K562 (cell line): ENCODE measurements around the gene APOLD1. TPM values are rescaled to one million over a fixed set of nuclear protein-coding genes. Genes with fewer than 3 reads are reported as not detected.

Experiments
- ATAC-seq: fragments of 200-7000 bp; cut with Tn5 transposase; 3 replicates; pipeline ENCODE4 v1.9.1; 2020; ENCODE audit warnings: moderate library complexity
- Bru-seq: library from RNA; stranded (reverse); fragments of 400-500 nt; gene quantifications from one replicate; lab custom pipeline; 2021; lab: Mats Ljungman, UMichigan
- BruChase-seq, 2 experiments: library from RNA; stranded (reverse); fragments of 400-500 nt; gene quantifications; one replicate each; lab custom pipeline; 2021; lab: Mats Ljungman, UMichigan
- BruUV-seq: library from RNA; stranded (reverse); fragments of 400-500 nt; replicated peaks from 2 replicates; lab custom pipeline; 2021; lab: Mats Ljungman, UMichigan
- CTCF ChIA-PET: fragments of 300-600 bp; formaldehyde crosslinking; extraction: SDS; loops from one replicate; lab custom pipeline; 2021; ENCODE audit warnings: low intra/inter-chr PET ratio; lab: Yijun Ruan, JAX
- POLR2A ChIA-PET: fragments of 300-600, 350-650 bp; sonication (Branson Sonifier 250); formaldehyde crosslinking; extraction: SDS; loops from one replicate; lab custom pipeline; 2021; ENCODE audit warnings: antibody characterized with exemption, inconsistent platforms; lab: Yijun Ruan, JAX
- DNase-seq, 4 experiments: peaks; one replicate each; pipeline versions ENCODE4 v3.0.0 to v3.0.0-alpha.2; 2011 to 2018; ENCODE audit warnings: low spot score in 3 of 4, mixed read lengths in 3 of 4; ENCODE audit errors: extremely low read depth in 1 of 4
- FAIRE-seq: peaks from 2 replicates; lab custom pipeline; 2011; peaks lifted over from hg19 to GRCh38; lab: Jason Lieb, UNC
- H2AFZ ChIP-seq: 2 replicates; pipeline ENCODE4 v1.6.0; 2011; ENCODE audit warnings: low read depth, low read length, control low read depth, inconsistent platforms
- H3K27ac ChIP-seq: fragments of 200-600 bp; 3 replicates; pipeline ENCODE4 v1.8.0; 2011; ENCODE audit warnings: low read depth, mild to moderate bottlenecking, control low read depth, inconsistent platforms, low read length, moderate library complexity, mixed read lengths; ENCODE audit errors: extremely low read depth
- H3K27me3 ChIP-seq, 2 experiments: fragments of 300-600 bp in 1 of 2; 2 replicates in 1 of 2; 3 replicates in 1 of 2; pipeline versions ENCODE4 v1.6.0 to v1.8.0; 2011; ENCODE audit warnings: inconsistent platforms in 2 of 2, low read length in 2 of 2, mild to moderate bottlenecking in 1 of 2, mixed read lengths in 1 of 2, moderate library complexity in 1 of 2; ENCODE audit not compliant: control insufficient read depth in 2 of 2, insufficient read depth in 2 of 2
- H3K36me3 ChIP-seq: fragments of 300-600 bp; 3 replicates; pipeline ENCODE4 v1.8.0; 2011; ENCODE audit warnings: mild to moderate bottlenecking, low read length, inconsistent platforms; ENCODE audit not compliant: control insufficient read depth, insufficient read depth
- H3K4me1 ChIP-seq, 2 experiments: fragments of 200-600 bp in 1 of 2; replicated peaks in 1 of 2; 2 replicates in 1 of 2; 3 replicates in 1 of 2; pipeline versions ENCODE4 v1.5.1 to v1.8.0; 2011; ENCODE audit warnings: inconsistent platforms in 2 of 2, low read length in 2 of 2, mild to moderate bottlenecking in 1 of 2, mixed read lengths in 1 of 2, moderate library complexity in 1 of 2; ENCODE audit not compliant: control insufficient read depth in 2 of 2, insufficient read depth in 2 of 2
- H3K4me2 ChIP-seq: 2 replicates; pipeline ENCODE4 v1.6.1; 2011; ENCODE audit warnings: low read length, control low read depth, inconsistent platforms, mixed read lengths; ENCODE audit not compliant: insufficient read depth
- H3K4me3 ChIP-seq: fragments of 200-600 bp; sonication (generic), shearing (Covaris generic); 2 replicates; pipeline ENCODE4 v1.5.1; 2016; ENCODE audit warnings: control low read depth, inconsistent platforms
- H3K79me2 ChIP-seq: fragments of 200-600 bp; 3 replicates; pipeline ENCODE4 v1.8.0; 2011; ENCODE audit warnings: low read length, inconsistent platforms; ENCODE audit not compliant: control insufficient read depth, insufficient read depth
- H3K9ac ChIP-seq, 2 experiments: 2 replicates each; pipeline versions ENCODE4 v1.6.0 to v1.6.1; 2011; ENCODE audit warnings: low read depth in 2 of 2, low read length in 2 of 2, control low read depth in 1 of 2, inconsistent platforms in 1 of 2, mild to moderate bottlenecking in 1 of 2, mixed read lengths in 1 of 2; ENCODE audit not compliant: insufficient read depth in 1 of 2
- H3K9me1 ChIP-seq: one replicate; pipeline ENCODE4 v1.6.0; 2011; ENCODE audit warnings: inconsistent platforms, mild to moderate bottlenecking, low read length, moderate library complexity; ENCODE audit not compliant: control insufficient read depth, insufficient read depth
- H3K9me3 ChIP-seq: replicated peaks from 2 replicates; pipeline ENCODE4 v1.5.1; 2011; ENCODE audit warnings: low read depth, low read length, inconsistent platforms; ENCODE audit not compliant: control insufficient read depth, insufficient read depth
- H4K20me1 ChIP-seq: replicated peaks from 2 replicates; pipeline ENCODE4 v1.6.1; 2011; ENCODE audit warnings: low read length, inconsistent platforms, mixed read lengths; ENCODE audit not compliant: control insufficient read depth, insufficient read depth
- CBFB ChIP-seq: sonication (generic); formaldehyde crosslinking; IDR thresholded peaks from 2 replicates; pipeline ENCODE4 v1.4.0; 2020; ENCODE audit warnings: mild to moderate bottlenecking, missing genetic modification reagents
- ETV1 ChIP-seq: fragments of 450-650 bp; conservative IDR thresholded peaks from 2 replicates; pipeline ENCODE4 v1.6.1; 2016; ENCODE audit warnings: missing genetic modification characterization, control low read depth, low read depth, missing compliant biosample characterization
- NFE2L1 ChIP-seq: fragments of 450-650 bp; IDR thresholded peaks from 2 replicates; pipeline ENCODE4 v1.6.1; 2016; ENCODE audit warnings: missing genetic modification characterization, low read depth, mild to moderate bottlenecking, missing compliant biosample characterization, moderate library complexity, borderline replicate concordance
- PPARD ChIP-seq: fragments of 250-450 bp; sonication (Bioruptor Pico); IDR thresholded peaks from 2 replicates; pipeline ENCODE4 v1.8.0; 2022; ENCODE audit warnings: inconsistent platforms, mild to moderate bottlenecking, moderate library complexity
- SIN3A ChIP-seq, 2 experiments: fragments of 150-350 bp in 1 of 2; IDR thresholded peaks; 2 replicates each; pipeline ENCODE4 v1.6.1; 2011 to 2016; ENCODE audit warnings: borderline replicate concordance in 2 of 2, low read depth in 2 of 2, low read length in 2 of 2, mild to moderate bottlenecking in 2 of 2, moderate library complexity in 2 of 2; ENCODE audit not compliant: control insufficient read depth in 1 of 2
- TAF1 ChIP-seq: IDR thresholded peaks from 2 replicates; pipeline ENCODE4 v1.6.1; 2011; ENCODE audit warnings: mild to moderate bottlenecking, low read length, moderate library complexity; ENCODE audit not compliant: insufficient read depth, control insufficient read depth, severe bottlenecking; ENCODE audit errors: extremely low read depth
- TGIF2 ChIP-seq: sonication (generic); formaldehyde crosslinking; IDR thresholded peaks from 2 replicates; pipeline ENCODE4 v1.8.1; 2022; ENCODE audit warnings: mild to moderate bottlenecking, missing genetic modification reagents, moderate library complexity
- ZNF584 ChIP-seq: fragments of 200-800 bp; sonication (Bioruptor generic); IDR thresholded peaks from 2 replicates; pipeline ENCODE4 v1.6.1; 2016; ENCODE audit warnings: low read depth, mild to moderate bottlenecking, missing genetic modification characterization, missing compliant biosample characterization
- WGBS: fragments of 100-300 bp; shearing (Covaris generic); methylation state at CpG from one replicate; pipeline ENCODE4 v1.1.6; 2016; ENCODE audit warnings: low coverage, mixed read lengths; ENCODE audit not compliant: insufficient coverage; ENCODE audit errors: missing lambda C conversion rate; 5-methylcytosine and 5-hydroxymethylcytosine counted together
- in situ Hi-C: fragments of 300-500 bp; cut with MboI; formaldehyde crosslinking; loops from 4 replicates; pipeline ENCODE4 v1.15.0; 2018; ENCODE audit warnings: inconsistent platforms, mixed read lengths
- intact Hi-C: fragments of 100-400 bp; cut with micrococcal nuclease; formaldehyde crosslinking; loops from 2 replicates; pipeline ENCODE4 v1.14.2; 2022
- long read RNA-seq, 3 experiments: library from polyadenylated mRNA in 2 of 3; library from RNA in 1 of 3; unstranded in 2 of 3; stranded (forward) in 1 of 3; transcript quantifications; one replicate each; pipeline ENCODE4 v2.0.0, GENCODE V29; 2019 to 2022
- polyA minus RNA-seq, 3 experiments: library from RNA; depleted of rRNA, polyadenylated mRNA; stranded (reverse); fragments of >200 nt; gene quantifications; 2 replicates each; pipeline ENCODE4 v1.2.3, GENCODE V29; 2011
- polyA plus RNA-seq, 8 experiments: library from polyadenylated mRNA; depleted of rRNA in 4 of 8; stranded (reverse) in 5 of 8; unstranded in 3 of 8; fragments of >200 nt; fragmentation: Nextera tagmentation in 2 of 8; fragmentation: Illumina TruSeq in 1 of 8; extraction: Ambion mirVana in 2 of 8; extraction: Trizol in 1 of 8; gene quantifications; 2 replicates each; pipeline versions ENCODE4 v1.2.1 to v1.2.3, GENCODE V29; 2011 to 2014; ENCODE audit warnings: inconsistent platforms in 1 of 8, missing spikeins in 1 of 8
- total RNA-seq, 7 experiments: library from RNA; depleted of rRNA in 6 of 7; stranded (reverse); fragments of >200 nt in 6 of 7; fragmentation: Illumina TruSeq in 2 of 7; extraction: Trizol in 2 of 7; gene quantifications; 2 replicates each; pipeline versions ENCODE4 v1.2.1 to v1.2.3, GENCODE V29; 2011 to 2021; ENCODE audit warnings: low replicate concordance in 1 of 7

Gene APOLD1
- total RNA-seq (2011; cell fraction: chromatin; rRNA removed; ENCODE audit: low replicate concordance): 1.2 and 1.3 TPM in 2 replicates
- 1.6 and 1.7 TPM in 2 replicates for total RNA-seq (2011; cell fraction: nucleolus; rRNA removed)
- 2.1 and 2.5 TPM in 2 replicates for total RNA-seq (2011; cell fraction: nucleoplasm; rRNA removed)
- 0.41 and 2.0 TPM in 2 replicates for total RNA-seq (2014; rRNA removed)
- total RNA-seq (2014; rRNA removed; fragmentation: Illumina TruSeq; extraction: Trizol): 0.61 and 0.65 TPM in 2 replicates
- total RNA-seq (2015; rRNA removed; fragmentation: Illumina TruSeq; extraction: Trizol): 1.1 TPM in 2 replicates
- 0.89 and 0.93 TPM in 2 replicates for total RNA-seq (2021)
- 0.49 and 0.84 TPM in 2 replicates for polyA plus RNA-seq (2011; rRNA removed)
- polyA plus RNA-seq (2011; cell fraction: cytosol; rRNA removed): 0.30 and 0.35 TPM in 2 replicates
- polyA plus RNA-seq (2011; cell fraction: nucleus; rRNA removed): 0.74 and 0.97 TPM in 2 replicates
- 0.82 and 1.4 TPM in 2 replicates for polyA plus RNA-seq (2012)
- 0.46 and 0.61 TPM in 2 replicates for polyA plus RNA-seq (2014; fragmentation: Illumina TruSeq; extraction: Trizol)
- under 1 TPM; 0.28 to 0.45 TPM for polyA plus RNA-seq (2014; fragmentation: Nextera tagmentation; extraction: Ambion mirVana)
- polyA plus RNA-seq (2014; rRNA removed): 0.45 and 0.93 TPM in 2 replicates
- polyA minus RNA-seq (2011; rRNA and poly(A)+ RNA removed): 0.74 and 1.1 TPM in 2 replicates
- 0.36 and 1.2 TPM in 2 replicates for polyA minus RNA-seq (2011; cell fraction: cytosol; rRNA and poly(A)+ RNA removed)
- 1.5 and 2.2 TPM in 2 replicates for polyA minus RNA-seq (2011; cell fraction: nucleus; rRNA and poly(A)+ RNA removed)
- Bru-seq, nascent RNA: percentile 49 among the genes with signal in this experiment
- percentile 49 among the genes with signal in this experiment for BruChase-seq, experiment 1, labeled RNA remaining after a 2-hour chase
- percentile 47 among the genes with signal in this experiment for BruChase-seq, experiment 2, labeled RNA remaining after a 6-hour chase
- long read RNA-seq, experiment 1, partial matches to known transcripts: 2 of 10 reads
- long read RNA-seq, experiment 1, other reads (novel, unspliced or antisense): 8 of 10 reads
- long read RNA-seq, experiment 2, partial matches to known transcripts: 0 of 8 reads
- long read RNA-seq, experiment 2, other reads (novel, unspliced or antisense): 8 of 8 reads
- long read RNA-seq, experiment 3, partial matches to known transcripts: 2 of 8 reads
- long read RNA-seq, experiment 3, other reads (novel, unspliced or antisense): 6 of 8 reads

- Histone ChIP-seq H3K9me1 (no peaks in the 10 kb centered on the region), H3K9ac (peak within 1 kb of the TSS; percentile 81 to 94), H3K4me2 (peak within 1 kb of the TSS; percentile 94), H2AFZ (peak within 1 kb of the TSS; percentile 96), H3K36me3 (no peaks in the 10 kb centered on the region), H3K79me2 (peaks cover 17% of the 10 kb centered on the region; the same call in 2 of the 3 replicates), H3K27ac (peak within 1 kb of the TSS; percentile 81), H3K9me3 (no peaks in the 10 kb centered on the region), H3K4me1 (peaks cover 11 to 32% of the 10 kb centered on the region in 2 experiments; a peak in 4 of 5 replicates), H4K20me1 (no peaks in the 10 kb centered on the region), H3K27me3 (no peaks in the 10 kb centered on the region), H3K4me3 (peak within 1 kb of the TSS; percentile 46)
- no TSS peak for BruUV-seq
- DNase-seq: no peak
- ChIA-PET POLR2A (interaction anchor here (0.7 to 0.9 kb wide), 2 partner anchors 18 to 50 kb away, joined by 3 read pairs; no protein-coding TSS in a partner anchor), CTCF (no interaction called here)
- no peak for ATAC-seq
- intact Hi-C loops: loop anchor here (5.0 kb wide), 3 partner anchors 58 to 427 kb away; no protein-coding TSS in a partner anchor
- 66% methylated on average over 14 of the region's 14 CpGs for WGBS
- peak; percentile 54 for FAIRE-seq
- in situ Hi-C loops: no loop called here
- TF ChIP-seq SIN3A (IDR thresholded peaks at IDR 0.05; ENCODE audit: borderline replicate concordance in 2 of 2, control insufficient read depth in 1 of 2, low read depth in 2 of 2, low read length in 2 of 2): no peak
- no peak for TF ChIP-seq ETV1
- no peak for TF ChIP-seq PPARD (CRISPR knock-in tag)
- no peak for TF ChIP-seq NFE2L1 (tag)
- TF ChIP-seq ZNF584 (CRISPR knock-in tag): no peak
- no peak for TF ChIP-seq TGIF2 (CRISPR knock-in tag)
- no peak for TF ChIP-seq TAF1
- no peak for TF ChIP-seq CBFB (CRISPR knock-in tag)
Observed at GRCh38 chr12:12784911-12785814, at the start of gene APOLD1. Gene APOLD1 (plus strand): TSS chr12:12785659. CDS start chr12:12785692, 33 bp downstream.
